K562 (cell line): ENCODE measurements around the gene NFIB.

Source experiments
- ATF7 ChIP-seq: fragments of 450-650 bp; IDR thresholded peaks from 2 replicates; pipeline ENCODE4 v1.7.1; 2014; ENCODE audit warnings: mild to moderate bottlenecking, moderate library complexity
- ELF1 ChIP-seq: fragments of 200-800 bp; sonication (Bioruptor generic); IDR thresholded peaks from 2 replicates; pipeline ENCODE4 v1.6.1; 2016; ENCODE audit warnings: missing genetic modification characterization, missing compliant biosample characterization
- EP300 ChIP-seq: IDR thresholded peaks from 2 replicates; pipeline ENCODE4 v1.6.1; 2012; ENCODE audit warnings: low read length, improper control_type of control experiment
- KDM4B ChIP-seq, 2 experiments: fragments of 450-650 bp in 1 of 2; sonication (generic) in 1 of 2; IDR thresholded peaks; 2 replicates each; pipeline ENCODE4 v1.6.1; 2016 to 2017; ENCODE audit warnings: borderline replicate concordance in 2 of 2, antibody characterized with exemption in 1 of 2, low read depth in 1 of 2, mild to moderate bottlenecking in 1 of 2
- NR2C1 ChIP-seq, 2 experiments: fragments of 450-650 bp; IDR thresholded peaks; 2 replicates each; pipeline ENCODE4 v1.6.1; 2017; ENCODE audit warnings: mild to moderate bottlenecking in 2 of 2, antibody characterized with exemption in 1 of 2, inconsistent platforms in 1 of 2, missing compliant biosample characterization in 1 of 2, missing genetic modification characterization in 1 of 2
- PATZ1 ChIP-seq: fragments of 250-450 bp; sonication (Bioruptor Pico); IDR thresholded peaks from 2 replicates; pipeline ENCODE4 v1.5.0; 2020; ENCODE audit warnings: mild to moderate bottlenecking, borderline replicate concordance
- REST ChIP-seq, 2 experiments: fragments of 450-650 bp; formaldehyde crosslinking in 1 of 2; IDR thresholded peaks; 2 replicates each; pipeline versions ENCODE4 v1.4.0 to v1.6.1; 2014 to 2020; ENCODE audit warnings: mild to moderate bottlenecking in 2 of 2, borderline replicate concordance in 1 of 2, low read depth in 1 of 2
- TF ChIP-seq, protein P1 (sequence below): fragments of 450-650 bp; formaldehyde crosslinking; IDR thresholded peaks from 2 replicates; pipeline ENCODE4 v1.4.0; 2022; ENCODE audit warnings: mild to moderate bottlenecking, moderate library complexity
- TF ChIP-seq, protein P2 (sequence below): sonication (generic); formaldehyde crosslinking; IDR thresholded peaks from 2 replicates; pipeline ENCODE4 v1.9.0; 2022; ENCODE audit warnings: mild to moderate bottlenecking, missing genetic modification reagents
- TF ChIP-seq, protein P3 (sequence below), 2 experiments: fragments of 200-800 bp in 1 of 2; sonication (Bioruptor generic) in 1 of 2; sonication (generic) in 1 of 2; formaldehyde crosslinking in 1 of 2; IDR thresholded peaks in 1 of 2; conservative IDR thresholded peaks in 1 of 2; 2 replicates each; pipeline versions ENCODE4 v1.5.0 to v1.6.1; 2016 to 2020; ENCODE audit warnings: missing compliant biosample characterization in 1 of 2, missing genetic modification characterization in 1 of 2, missing genetic modification reagents in 1 of 2
- TF ChIP-seq, protein P4 (sequence below): fragments of 250-450 bp; sonication (Bioruptor Pico); IDR thresholded peaks from 2 replicates; pipeline ENCODE4 v1.8.0; 2022; ENCODE audit warnings: inconsistent platforms, mild to moderate bottlenecking, moderate library complexity, borderline replicate concordance

- TF ChIP-seq ATF7 (no peak), KDM4B (IDR thresholded peaks at IDR 0.05; ENCODE audit: borderline replicate concordance in 2 of 2, low read depth in 1 of 2) (no peak), REST (IDR thresholded peaks at IDR 0.05; ENCODE audit: borderline replicate concordance) (no peak), REST (CRISPR knock-in tag; IDR thresholded peaks at IDR 0.05; ENCODE audit: low read depth) (no peak), EP300 (no peak), ELF1 (tag) (no peak), PATZ1 (CRISPR knock-in tag) (no peak), NR2C1 (IDR thresholded peaks at IDR 0.05) (no peak), NR2C1 (tag; IDR thresholded peaks at IDR 0.05) (no peak)
- TF ChIP-seq, protein P1, sequence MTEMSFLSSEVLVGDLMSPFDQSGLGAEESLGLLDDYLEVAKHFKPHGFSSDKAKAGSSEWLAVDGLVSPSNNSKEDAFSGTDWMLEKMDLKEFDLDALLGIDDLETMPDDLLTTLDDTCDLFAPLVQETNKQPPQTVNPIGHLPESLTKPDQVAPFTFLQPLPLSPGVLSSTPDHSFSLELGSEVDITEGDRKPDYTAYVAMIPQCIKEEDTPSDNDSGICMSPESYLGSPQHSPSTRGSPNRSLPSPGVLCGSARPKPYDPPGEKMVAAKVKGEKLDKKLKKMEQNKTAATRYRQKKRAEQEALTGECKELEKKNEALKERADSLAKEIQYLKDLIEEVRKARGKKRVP (CRISPR knock-in tag): no peak
- TF ChIP-seq, protein P2, sequence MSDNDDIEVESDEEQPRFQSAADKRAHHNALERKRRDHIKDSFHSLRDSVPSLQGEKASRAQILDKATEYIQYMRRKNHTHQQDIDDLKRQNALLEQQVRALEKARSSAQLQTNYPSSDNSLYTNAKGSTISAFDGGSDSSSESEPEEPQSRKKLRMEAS (CRISPR knock-in tag): no peak
- TF ChIP-seq, protein P3, sequence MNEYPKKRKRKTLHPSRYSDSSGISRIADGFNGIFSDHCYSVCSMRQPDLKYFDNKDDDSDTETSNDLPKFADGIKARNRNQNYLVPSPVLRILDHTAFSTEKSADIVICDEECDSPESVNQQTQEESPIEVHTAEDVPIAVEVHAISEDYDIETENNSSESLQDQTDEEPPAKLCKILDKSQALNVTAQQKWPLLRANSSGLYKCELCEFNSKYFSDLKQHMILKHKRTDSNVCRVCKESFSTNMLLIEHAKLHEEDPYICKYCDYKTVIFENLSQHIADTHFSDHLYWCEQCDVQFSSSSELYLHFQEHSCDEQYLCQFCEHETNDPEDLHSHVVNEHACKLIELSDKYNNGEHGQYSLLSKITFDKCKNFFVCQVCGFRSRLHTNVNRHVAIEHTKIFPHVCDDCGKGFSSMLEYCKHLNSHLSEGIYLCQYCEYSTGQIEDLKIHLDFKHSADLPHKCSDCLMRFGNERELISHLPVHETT (CRISPR knock-in tag; conservative IDR thresholded peaks at IDR 0.05 in 1 of 2, IDR thresholded peaks at IDR 0.05 in 1 of 2): no peak
- TF ChIP-seq, protein P4, sequence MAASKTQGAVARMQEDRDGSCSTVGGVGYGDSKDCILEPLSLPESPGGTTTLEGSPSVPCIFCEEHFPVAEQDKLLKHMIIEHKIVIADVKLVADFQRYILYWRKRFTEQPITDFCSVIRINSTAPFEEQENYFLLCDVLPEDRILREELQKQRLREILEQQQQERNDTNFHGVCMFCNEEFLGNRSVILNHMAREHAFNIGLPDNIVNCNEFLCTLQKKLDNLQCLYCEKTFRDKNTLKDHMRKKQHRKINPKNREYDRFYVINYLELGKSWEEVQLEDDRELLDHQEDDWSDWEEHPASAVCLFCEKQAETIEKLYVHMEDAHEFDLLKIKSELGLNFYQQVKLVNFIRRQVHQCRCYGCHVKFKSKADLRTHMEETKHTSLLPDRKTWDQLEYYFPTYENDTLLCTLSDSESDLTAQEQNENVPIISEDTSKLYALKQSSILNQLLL (CRISPR knock-in tag): no peak
Observed at GRCh38 chr9:14205463-14205862, 108.5 kb downstream of the NFIB start.
